HG02973 (cell line): ENCODE data around the gene PCSK6.
"Not testable (repeated sequence)": the region's sequence is repeated elsewhere in the genome, so short reads cannot be mapped to it uniquely, and the experiment has no call there.

ENCODE experiments used
- ATAC-seq: cut with Tn5 transposase; IDR thresholded peaks from one replicate; pipeline ENCODE4 v1.9.1; 2021; ENCODE audit warnings: moderate library complexity; ENCODE audit not compliant: unreplicated experiment

PCSK6 gene

DNA sequence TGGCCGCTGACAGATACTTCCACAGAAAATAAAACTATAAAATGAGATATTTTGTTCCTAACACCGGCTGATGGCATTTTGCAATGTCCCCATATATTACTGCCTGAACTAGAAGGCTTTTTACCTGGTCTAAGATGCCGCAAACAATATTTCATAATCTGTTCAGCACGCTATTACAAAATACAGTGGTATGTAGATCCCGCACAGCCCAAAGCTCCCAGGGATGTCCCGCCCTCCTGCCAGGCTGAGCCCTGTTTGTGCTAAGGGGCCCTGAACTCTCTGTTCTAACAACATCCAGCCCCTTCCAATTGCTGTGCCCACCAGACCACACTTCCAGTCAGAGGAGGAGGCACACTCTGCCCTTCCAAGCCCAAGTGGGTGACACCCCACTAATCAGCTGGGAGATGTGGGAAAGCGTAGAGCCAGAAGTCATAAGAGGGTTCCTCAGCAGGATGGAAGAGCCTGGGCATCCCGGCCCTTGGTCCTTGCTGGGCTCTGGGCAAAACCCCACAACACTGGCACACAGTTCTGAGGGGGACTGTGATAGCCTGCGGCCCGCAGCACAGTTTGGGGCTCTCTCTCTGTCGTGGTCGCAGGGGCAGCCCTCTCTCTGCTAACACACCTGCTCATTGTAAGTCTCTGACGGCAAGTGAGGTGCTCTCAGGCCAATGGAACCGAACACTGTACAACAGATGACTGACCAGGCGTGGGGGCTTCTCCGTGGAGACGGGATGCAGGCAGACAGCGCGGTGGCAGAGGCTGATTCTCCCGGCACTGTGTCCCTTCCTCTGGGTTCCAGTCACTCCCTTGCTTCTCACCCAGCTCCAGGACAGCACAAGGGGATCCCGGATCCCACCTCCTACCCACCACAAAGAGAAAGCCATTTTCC lies 55.2 kb downstream of the PCSK6 start:
- no peak for ATAC-seq

DNA sequence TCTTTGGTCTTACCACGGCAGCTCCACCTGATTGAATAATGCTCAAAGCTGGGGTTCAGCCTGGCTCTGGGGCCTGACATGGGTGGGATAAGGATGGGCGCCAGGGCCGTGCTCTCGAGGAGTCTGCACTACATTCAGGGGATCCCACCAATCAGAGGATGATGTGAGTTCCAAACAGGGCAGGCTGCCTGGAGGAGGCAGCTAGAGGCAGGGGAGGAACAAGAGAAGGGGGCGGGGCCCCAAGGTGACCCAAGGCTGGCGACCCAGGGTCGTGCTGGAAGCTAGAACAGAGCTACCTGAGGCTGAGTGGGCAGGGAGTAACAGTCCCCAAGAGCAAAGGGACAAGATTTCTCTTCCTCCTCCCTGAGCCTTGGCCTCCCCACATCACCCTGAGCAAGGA lies 56.1 kb downstream of the PCSK6 start:
- ATAC-seq: no peak

DNA sequence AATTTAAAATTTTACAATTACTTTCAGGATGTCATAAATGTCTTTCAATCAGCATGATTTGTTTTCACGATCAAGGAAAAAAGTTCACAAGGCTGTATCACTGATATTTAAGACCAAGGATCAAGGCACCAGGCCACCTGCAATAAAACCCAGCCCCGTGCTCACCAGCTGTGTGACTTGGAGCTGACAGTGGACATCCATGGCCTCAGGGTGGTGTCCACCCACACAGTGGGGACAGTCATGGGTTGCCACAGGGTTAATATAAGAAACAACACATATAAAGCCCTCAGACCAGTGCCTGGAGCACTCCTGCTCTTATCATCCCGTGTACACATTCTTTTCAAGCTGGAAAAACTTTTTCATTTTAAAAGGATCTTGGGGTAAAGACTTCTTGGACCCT lies 56.5 kb downstream of the PCSK6 start:
- ATAC-seq: no peak

DNA sequence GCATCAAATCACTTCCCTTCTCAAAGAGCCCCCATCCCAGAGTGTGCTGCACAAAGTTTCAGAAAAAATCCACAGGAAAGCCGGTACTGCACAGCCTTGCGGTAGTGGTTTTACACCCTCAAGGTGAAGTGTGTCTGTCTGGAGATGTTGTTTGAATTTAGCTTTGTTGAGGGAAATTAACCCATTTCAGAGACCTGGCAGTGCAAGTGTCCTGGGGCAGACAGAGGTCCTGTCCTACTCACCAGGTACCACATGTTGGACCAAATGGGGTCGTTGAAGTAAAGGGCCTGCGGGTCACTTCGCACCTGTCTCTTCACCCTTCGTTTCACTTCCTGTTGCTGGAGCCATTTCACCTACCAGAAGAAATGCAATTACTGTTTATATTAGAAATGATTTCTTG lies 57.8 kb downstream of the PCSK6 start:
- no peak for ATAC-seq

DNA sequence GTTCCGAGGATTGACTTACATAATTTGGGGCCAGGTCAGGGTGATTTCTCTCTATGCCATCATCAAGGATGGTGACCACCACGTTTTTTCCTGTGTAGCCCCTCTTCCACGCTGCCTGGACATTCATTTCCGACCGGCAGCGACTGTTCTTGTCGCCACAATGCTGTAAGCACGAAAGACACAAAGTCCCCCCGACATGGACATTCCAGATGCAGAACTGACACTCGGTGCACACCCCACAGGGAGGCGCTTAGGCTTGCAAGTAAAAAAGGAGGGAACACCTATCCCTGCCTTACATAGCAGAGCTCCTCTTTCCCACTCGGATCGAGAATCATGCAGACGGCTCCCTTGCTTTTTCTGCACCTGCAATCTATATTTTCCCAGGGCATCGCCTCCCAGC lies 58.2 kb downstream of the PCSK6 start:
- ATAC-seq: no peak

DNA sequence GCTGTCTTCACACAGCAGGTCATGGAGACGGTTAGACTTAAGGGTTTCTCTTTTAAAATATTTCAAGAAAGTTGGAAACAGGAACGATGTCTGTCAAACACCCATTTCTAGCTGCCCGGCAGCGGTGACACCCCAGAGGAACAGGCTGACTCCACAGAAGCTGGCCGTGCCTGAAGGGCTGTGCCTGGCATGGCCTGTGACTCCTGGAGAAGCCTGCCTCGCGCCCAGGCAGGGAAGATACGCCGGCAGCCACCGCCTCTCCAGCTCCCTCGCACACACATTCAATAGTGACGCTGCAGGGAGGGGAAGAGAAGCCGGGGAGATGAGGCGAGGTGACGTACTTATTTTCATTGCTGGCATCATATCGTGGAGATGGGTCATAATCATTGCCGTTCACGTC lies 59.9 kb downstream of the PCSK6 start:
- no peak for ATAC-seq

DNA sequence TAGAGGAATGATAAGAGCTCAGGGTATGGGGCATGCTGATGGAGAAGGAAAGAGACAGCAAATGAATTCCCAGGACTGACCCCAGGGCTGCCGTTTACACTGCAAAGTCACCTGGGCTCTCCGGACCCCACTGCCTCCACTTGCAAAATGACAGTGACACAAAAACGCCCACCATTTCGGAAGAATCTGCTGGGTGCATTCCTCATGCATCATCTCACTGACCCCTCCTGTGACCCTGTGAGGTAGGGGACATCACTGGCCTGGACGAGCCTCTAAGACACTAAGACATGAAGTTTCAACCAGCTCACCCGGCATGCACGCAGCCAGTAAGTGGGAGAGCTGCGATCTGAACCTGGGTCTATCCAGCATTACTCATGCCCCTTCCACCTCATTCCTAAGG lies 60.3 kb downstream of the PCSK6 start:
- ATAC-seq: no peak

DNA sequence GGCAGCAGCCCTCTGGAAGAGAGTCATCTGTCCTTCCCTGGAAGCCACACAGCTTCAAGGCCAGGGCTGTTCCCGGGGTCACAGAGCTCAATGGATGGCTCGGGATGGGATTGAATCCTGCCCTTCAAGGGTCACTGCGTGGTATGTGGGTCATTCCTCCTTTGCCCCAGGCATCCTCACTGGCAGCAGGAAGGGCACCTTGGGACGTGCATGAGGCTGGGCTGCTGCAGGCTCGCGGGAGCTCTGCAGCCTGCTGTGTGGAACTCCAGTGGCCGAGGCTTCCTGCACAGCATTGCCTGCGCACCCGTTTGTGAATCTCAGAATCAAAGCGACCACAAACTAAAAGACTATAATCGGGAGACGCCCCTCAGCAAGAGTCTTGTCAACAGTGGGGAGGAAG lies 60.7 kb downstream of the PCSK6 start:
- ATAC-seq: no peak

DNA sequence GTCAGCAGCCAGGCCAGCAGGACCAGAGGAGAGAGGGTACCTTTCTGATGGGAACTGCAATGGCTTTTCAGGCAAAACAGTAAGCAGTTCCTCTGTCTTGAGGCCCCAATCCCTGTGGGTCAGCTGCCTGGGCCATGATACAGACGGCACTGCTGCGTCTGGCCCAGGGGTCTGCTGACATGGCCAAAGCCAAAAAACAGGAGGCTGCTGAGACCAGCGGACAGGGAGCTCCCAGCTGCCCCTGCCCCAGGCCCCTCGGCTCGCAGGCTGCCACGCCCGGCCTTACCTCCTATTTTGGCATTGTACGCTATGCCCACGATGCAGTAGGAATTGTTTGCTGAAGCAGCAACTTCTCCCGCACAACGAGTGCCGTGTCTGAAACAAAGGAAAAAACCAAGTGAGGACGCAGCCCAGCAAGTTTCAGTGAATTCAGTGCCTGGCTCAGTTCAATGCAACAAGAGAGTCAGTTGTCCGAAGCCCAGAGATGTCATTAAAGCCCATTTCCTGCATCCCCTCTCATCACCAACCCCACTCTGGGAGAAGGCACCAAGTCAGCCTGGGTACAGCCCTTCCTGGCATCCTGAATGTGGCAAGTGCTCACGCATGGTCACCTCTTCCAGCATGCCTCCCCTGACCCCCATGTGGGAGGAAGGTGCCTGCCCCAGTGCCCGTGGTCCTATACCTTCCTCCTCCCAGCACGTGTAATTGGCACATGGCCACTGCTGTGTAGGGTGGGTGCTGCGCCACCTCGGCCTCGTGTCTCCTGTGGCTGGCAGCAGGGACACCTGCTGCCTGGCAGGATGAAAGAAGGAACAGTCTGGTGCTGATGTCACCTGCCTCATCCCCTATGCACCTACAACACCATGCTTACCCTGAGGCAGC lies 61.7 kb downstream of the PCSK6 start:
- no peak for ATAC-seq

DNA sequence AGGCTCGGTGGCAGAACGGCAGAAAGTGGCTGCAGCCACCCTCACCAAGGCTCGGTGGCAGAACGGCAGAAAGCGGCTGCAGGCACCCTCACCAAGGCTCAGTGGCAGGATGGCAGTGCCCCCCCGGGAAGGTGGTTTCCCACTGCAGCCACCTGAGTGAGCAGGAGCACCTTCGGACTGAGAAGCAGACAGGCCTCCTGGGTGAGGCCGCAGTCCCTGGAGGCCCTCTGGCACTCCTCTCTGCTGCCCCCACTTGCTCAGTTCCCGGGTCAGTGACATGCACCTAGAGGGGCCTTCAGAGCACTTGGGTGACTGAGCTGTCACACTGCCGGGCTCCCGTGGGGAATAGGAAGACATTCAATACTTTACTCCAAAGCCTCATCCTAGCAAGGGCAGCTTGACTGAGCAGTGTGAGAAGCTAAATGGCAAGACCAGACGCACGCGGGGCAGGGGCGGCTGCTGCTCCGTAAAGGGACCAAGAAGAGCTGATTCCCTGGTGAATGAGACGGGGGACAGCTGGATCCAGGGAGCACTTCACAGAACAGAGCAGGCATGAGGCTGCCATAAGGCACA lies 62.7 kb downstream of the PCSK6 start:
- ATAC-seq: no peak

DNA sequence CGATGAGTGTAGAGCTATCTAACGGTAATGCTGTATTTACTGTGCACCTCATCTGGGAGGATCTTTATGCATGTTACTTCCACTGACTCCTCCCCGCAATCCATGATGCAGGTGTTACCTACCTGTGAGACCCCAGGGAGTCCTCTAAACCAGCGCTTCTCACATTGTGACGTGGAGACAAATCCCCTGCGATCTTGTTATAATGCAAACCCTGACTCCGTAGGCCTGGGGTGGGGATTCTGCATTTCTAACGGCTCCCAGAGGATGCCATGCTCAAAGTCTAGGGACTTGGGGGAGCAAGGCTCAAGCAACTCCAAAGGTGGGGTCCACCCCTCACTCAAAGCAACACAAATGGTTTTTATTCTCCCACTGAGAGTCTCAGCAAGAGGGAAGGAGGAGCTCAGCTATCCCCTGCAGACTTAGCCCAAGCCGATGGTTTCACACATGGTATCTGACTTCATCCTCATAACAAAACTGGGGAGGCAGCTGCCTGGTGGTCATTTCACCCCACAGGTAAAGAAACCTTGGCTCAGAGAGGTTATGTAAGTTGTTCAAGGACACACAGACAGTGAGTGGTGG lies 63.6 kb downstream of the PCSK6 start:
- no peak for ATAC-seq

DNA sequence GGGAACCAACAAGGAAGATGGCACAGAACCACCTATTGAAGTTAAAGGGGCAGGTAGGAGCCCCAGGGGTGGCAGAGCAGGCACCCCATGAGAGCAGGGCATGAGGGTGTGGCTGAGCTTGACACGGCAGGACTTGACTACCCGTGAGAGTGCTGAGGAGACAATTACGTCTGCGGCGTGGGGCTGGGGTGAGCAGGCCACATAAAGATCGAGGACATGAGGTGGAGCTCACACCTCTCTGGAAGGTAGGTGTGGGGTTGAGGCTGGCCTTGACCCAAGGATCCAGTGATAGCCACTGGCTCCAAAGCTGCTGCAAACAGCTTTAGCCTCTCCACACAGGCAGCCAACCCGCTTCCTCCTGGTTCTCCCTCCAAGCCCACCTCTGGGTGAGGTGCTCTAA lies 64.5 kb downstream of the PCSK6 start:
- no peak for ATAC-seq

DNA sequence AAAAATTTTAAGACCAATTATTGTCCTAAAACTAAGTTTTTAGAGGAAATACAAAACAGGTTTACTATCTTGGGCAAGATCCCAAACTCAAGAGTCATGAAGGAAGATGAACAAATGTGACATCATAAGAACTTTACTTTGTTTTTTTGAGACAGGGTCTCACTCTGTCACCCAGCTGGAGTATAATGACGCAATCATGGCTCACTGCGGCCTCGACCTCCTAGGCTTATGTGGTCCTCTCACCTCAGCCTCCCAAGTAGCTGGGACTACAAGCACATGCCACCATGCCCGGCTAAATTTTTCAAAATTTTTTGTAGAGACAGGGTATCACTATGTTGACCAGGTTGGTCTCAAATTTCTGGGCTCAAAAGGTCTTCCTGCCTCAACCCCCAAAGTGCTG lies 69.3 kb downstream of the PCSK6 start:
- ATAC-seq: no peak

DNA sequence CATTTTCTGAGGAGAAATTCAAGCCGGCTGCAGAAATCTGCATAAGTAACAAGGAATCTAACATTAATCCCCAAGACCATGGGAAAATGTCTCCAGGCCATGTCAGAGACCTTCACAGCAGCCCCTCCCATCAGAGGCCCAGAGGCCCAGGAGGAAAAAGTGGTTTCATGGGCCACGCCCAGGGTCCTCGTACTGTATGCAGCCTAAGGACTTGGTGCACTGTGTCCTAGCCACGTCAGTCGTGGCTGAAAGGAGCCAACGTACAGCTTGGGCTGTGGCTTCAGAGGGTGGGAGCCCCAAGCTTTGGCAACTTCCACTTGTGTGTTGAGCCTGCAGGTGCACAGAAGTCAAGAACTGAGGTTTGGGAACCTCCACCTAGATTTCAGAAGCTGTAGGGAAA lies 73.0 kb downstream of the PCSK6 start:
- not testable (repeated sequence) for ATAC-seq

DNA sequence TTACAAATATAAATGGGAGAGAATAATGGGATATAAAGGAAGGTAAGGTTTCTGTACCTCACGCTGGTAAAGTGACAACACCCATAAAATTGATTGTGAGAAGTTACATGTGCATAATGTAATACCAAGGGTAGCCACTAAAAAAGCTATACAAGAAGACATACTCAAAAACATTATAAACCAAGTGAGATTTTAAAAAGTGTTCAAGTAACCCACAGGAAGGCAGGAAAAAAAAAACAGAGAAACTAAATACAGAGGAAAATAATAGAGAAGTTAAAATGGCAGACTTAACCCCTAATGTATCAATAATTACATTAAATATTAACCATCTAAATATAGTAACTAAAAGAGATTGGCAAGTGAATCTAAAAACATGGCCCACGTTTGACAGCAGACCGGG lies 76.3 kb downstream of the PCSK6 start:
- ATAC-seq: no peak

DNA sequence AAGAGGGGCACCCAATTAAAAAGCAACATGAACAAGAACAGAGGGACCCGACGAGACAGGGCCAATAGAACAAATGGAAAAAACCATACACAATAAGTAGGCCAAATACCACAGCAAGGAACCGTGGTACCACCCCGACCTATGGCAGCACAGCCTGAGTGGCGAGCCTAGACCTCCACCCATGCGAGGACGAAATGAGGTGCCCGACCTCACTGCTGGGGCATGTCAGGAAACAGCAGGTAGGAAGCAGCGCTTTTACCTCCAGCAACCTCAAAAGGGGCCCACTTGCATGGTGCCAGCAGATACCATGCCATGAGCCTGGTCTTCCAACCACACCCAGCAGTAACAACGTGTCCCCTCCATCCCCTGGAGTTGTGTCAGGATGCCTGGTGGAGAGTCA lies 77.9 kb downstream of the PCSK6 start:
- ATAC-seq: no peak

DNA sequence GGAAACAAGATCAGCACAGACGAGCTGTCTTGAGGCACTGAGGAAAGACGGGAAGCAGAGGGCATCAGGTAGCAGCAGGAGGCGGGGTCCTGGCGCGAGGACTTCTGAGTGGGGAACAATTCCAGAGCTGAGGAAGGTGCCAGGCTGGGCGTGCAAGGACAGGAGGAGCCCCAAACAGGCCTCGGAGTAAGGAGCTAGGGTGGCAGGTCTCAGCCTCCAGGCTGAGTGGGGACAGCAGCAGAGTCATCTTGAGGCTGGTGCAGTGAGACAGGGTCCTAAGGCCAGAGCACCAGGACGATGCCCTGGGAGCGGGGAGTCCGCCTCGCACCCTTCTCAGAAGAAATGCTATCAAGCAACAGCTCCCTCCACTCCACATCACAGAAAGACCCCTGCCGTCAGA lies 78.4 kb downstream of the PCSK6 start:
- no peak for ATAC-seq

DNA sequence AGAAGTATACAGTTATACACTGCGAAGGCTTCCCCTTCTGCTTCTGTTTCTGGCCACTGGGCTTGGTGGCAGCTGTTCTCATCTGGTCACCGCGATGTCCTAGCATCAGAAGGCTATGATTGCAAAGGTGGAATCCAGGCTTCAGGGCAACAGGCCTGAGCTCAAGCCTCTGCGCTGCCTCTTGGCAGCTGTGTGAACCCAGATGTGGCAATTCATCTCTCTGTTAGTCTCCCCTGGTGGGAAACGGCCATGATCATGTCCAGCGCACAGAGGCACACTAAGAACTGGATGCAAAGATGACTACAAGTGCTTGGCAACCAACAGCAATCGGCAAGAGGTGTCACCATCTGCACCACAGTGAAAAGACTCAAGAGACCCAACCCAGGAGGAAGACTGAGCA lies 78.9 kb downstream of the PCSK6 start:
- ATAC-seq: no peak

DNA sequence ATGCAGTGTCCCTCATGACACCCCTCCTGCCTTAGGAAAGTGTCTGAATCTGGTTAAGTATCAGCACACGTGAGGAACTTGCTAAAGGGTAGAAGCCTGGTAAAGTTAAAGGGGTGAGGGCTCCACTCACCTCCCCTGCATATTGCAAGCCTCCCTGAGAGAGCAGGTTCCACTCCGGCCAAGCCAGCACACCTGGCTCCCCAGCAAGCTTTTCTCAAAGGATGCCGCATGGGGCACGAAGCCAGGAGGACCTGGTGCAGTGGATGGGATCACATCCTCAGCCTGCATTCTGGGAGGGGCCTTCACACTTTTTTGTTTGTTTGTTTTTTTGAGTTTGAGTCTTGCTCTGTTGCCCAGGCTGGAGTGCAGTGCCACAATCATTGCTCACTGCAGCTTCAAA lies 79.9 kb downstream of the PCSK6 start:
- ATAC-seq: no peak

DNA sequence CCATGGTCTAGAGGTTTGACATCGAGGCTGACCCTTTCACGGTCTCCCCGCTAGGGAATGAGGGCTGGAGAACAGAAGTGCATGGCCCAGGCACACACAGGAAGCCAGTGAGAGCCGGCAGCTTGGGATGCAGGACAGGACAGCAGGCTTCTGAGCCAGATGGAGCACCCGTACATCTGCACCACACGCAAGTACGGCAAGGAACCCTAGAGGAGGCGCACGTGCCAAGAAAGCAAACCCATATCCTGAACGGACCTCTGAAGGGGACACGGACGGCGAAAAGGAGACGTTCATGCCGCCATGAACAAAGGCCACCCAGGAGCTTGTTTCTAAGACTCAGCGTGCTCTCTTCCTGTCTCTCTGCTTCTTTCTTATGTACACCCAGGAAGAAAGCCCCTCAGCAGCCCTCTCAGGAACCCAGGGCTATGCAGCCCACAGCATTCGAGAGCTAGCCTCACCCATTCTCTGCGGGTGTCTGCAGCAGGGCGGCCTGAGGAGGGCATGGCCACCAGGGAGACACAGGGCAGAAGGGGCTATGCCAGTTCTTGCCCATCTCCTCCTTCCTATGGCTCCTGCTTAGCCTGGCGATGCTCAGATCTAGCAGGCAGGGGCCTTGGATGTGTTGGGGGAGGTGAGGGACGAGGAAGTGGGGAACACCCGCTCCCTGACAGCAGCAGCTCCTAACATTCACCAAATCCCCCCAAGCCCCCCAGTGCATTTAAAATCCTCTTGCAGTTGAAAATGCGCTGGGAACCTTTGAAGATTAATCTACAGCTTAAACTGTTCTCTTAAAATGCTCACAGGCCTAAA lies 81.3 kb downstream of the PCSK6 start:
- ATAC-seq: no peak

DNA sequence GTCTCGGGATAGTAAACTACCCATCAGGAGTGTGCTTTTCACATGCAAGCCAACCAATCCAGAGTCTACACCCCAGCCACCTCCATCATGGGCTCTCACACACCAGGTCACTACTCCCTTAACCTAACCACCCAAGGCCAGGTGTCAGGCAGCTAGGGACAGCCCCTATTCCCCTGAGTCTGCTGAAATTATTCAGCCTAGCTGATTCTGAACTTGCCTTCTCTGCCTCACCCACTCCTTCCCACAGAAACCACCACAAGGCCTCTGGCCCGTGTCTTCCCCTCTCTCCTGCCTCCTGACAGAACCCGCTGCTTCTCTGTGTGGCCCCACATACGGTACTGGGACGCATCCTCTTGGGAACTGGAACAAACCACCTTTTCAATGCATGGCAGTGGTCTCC lies 82.1 kb downstream of the PCSK6 start:
- ATAC-seq: peak; percentile 99
